ENCODE data around the gene CCDC102B. TPM values are rescaled to one million over a fixed set of nuclear protein-coding genes. Genes with fewer than 3 reads are reported as not detected.

The CCDC102B gene
- total RNA-seq, 1 experiment from 2014 or later, result 2.1 TPM

- no peaks in the 10 kb centered on the region for H3K9me3 Mint-ChIP-seq (ENCODE audit: low read depth, unreplicated experiment)
- no peak for TF ChIP-seq CTCF (IDR thresholded peaks at IDR 0.05; ENCODE audit: unreplicated experiment)
- no peaks in the 10 kb centered on the region for H3K36me3 Mint-ChIP-seq (ENCODE audit: insufficient read depth, unreplicated experiment)
- no peak overlapping the region for H3K4me3 Mint-ChIP-seq (ENCODE audit: low read depth, unreplicated experiment)
- H3K27me3 Mint-ChIP-seq (ENCODE audit: unreplicated experiment), result no peaks in the 10 kb centered on the region
- DNase-seq, result no peak
- intact Hi-C loops (cut with micrococcal nuclease; ENCODE audit: unreplicated experiment), result no loop called here
- no peaks in the 10 kb centered on the region for H3K4me1 Mint-ChIP-seq (ENCODE audit: low read depth, unreplicated experiment)
- BruUV-seq (replicated peaks), result no TSS peak
- H3K27ac Mint-ChIP-seq (ENCODE audit: unreplicated experiment), result no peak overlapping the region
- CTCF ChIA-PET, result no interaction called here
Observed at GRCh38 chr18:68778280-68778886, 19.5 kb upstream of the CCDC102B start.

GRCh38 chr18:68779169-68779568 lies 18.7 kb upstream of the CCDC102B start:
- no peak overlapping the region for H3K27ac Mint-ChIP-seq (ENCODE audit: unreplicated experiment)
- no peak overlapping the region for H3K4me3 Mint-ChIP-seq (ENCODE audit: low read depth, unreplicated experiment)
- intact Hi-C loops (cut with micrococcal nuclease; ENCODE audit: unreplicated experiment), result no loop called here
- no peak for TF ChIP-seq CTCF (IDR thresholded peaks at IDR 0.05; ENCODE audit: unreplicated experiment)
- CTCF ChIA-PET, result no interaction called here
- BruUV-seq (replicated peaks), result no TSS peak
- no peaks in the 10 kb centered on the region for H3K27me3 Mint-ChIP-seq (ENCODE audit: unreplicated experiment)
- H3K9me3 Mint-ChIP-seq (ENCODE audit: low read depth, unreplicated experiment), result no peaks in the 10 kb centered on the region
- no peak for DNase-seq
- H3K36me3 Mint-ChIP-seq (ENCODE audit: insufficient read depth, unreplicated experiment), result no peaks in the 10 kb centered on the region
- no peaks in the 10 kb centered on the region for H3K4me1 Mint-ChIP-seq (ENCODE audit: low read depth, unreplicated experiment)

- Mint-ChIP-seq H3K9me3 (ENCODE audit: low read depth, unreplicated experiment) (no peaks in the 10 kb centered on the region), H3K36me3 (ENCODE audit: insufficient read depth, unreplicated experiment) (no peaks in the 10 kb centered on the region), H3K4me3 (ENCODE audit: low read depth, unreplicated experiment) (no peak overlapping the region), H3K27me3 (ENCODE audit: unreplicated experiment) (no peaks in the 10 kb centered on the region), H3K4me1 (ENCODE audit: low read depth, unreplicated experiment) (no peaks in the 10 kb centered on the region), H3K27ac (ENCODE audit: unreplicated experiment) (no peak overlapping the region)
- TF ChIP-seq CTCF (IDR thresholded peaks at IDR 0.05; ENCODE audit: unreplicated experiment), result no peak
- BruUV-seq (replicated peaks), result no TSS peak
- no peak for DNase-seq
- intact Hi-C loops (cut with micrococcal nuclease; ENCODE audit: unreplicated experiment), result no loop called here
- CTCF ChIA-PET, result no interaction called here
Observed at GRCh38 chr18:68780802-68781635, 16.9 kb upstream of the CCDC102B start.

- no peak for DNase-seq
- CTCF ChIA-PET, result no interaction called here
- Mint-ChIP-seq H3K27me3 (ENCODE audit: unreplicated experiment) (no peaks in the 10 kb centered on the region), H3K4me3 (ENCODE audit: low read depth, unreplicated experiment) (no peak overlapping the region), H3K9me3 (ENCODE audit: low read depth, unreplicated experiment) (no peaks in the 10 kb centered on the region), H3K36me3 (ENCODE audit: insufficient read depth, unreplicated experiment) (no peaks in the 10 kb centered on the region), H3K4me1 (ENCODE audit: low read depth, unreplicated experiment) (no peaks in the 10 kb centered on the region), H3K27ac (ENCODE audit: unreplicated experiment) (no peak overlapping the region)
- TF ChIP-seq CTCF (IDR thresholded peaks at IDR 0.05; ENCODE audit: unreplicated experiment), result no peak
- intact Hi-C loops (cut with micrococcal nuclease; ENCODE audit: unreplicated experiment), result no loop called here
- no TSS peak for BruUV-seq (replicated peaks)
Observed at GRCh38 chr18:68783506-68783905, 14.4 kb upstream of the CCDC102B start.

All from Calu3 (cell line).